Cardiac fibroblast (primary cell): Measurements from ENCODE around the gene RASGRP1.

Experiments used
- DNase-seq, 2 donors: peaks; one replicate each; pipeline versions ENCODE4 v3.0.0 to v3.0.0-alpha.2; 2010; ENCODE audit warnings: low read depth in 2 of 2
- H3K4me3 ChIP-seq, 2 donors: replicated peaks in 1 of 2; 1 replicate in 1 of 2; 2 replicates in 1 of 2; pipeline ENCODE4 v1.5.1; 2011; ENCODE audit warnings: low read depth in 2 of 2, low read length in 2 of 2, mild to moderate bottlenecking in 2 of 2, moderate library complexity in 1 of 2
- CTCF ChIP-seq: IDR thresholded peaks from one replicate; pipeline ENCODE4 v1.5.1; 2011; ENCODE audit warnings: low read depth, mild to moderate bottlenecking, low read length, inconsistent platforms

Gene RASGRP1

DNA sequence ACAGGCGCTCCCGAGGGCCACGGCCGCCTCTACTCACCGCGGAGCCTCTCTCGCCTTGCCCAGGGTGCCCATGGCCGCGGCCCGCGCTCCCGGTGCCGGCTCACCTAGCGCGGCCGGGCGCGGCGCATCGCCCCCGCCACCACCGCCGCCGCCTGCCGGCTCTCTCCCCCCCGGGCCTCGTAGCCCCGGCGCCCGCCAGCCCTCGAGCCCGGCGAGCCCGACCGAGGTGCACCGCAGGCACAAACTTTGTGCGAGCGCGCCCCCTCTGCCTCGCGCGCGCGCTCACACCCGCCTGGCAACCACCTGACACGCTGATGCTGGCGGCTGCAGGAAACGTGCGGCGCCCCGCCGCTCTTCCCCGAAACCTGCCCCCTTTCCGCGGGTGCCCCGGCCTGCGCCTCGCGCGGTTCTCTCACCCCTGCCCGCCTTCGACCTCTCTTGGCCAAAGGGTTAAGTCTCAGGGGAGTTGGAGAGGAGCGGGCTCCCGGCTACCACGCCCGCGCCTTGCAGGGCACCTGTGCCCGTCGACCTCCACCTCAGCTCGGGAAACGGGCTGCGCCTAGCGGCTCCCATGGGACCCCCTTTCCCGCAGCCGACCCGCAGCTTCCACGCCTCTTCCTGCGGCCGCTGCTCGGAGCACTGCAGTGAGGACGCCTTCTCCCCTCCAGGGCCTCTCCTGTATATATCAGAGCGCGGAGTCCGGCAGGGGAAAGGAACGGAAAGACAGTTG, at the start of gene RASGRP1:
Gene RASGRP1 (minus strand): TSS at position 258 of the 730 bp plus-strand sequence. CDS start 186 bp downstream, at position 72.
- peak; percentile 37 to 46 for DNase-seq
- TF ChIP-seq CTCF = no peak
- H3K4me3 ChIP-seq = peak within 1 kb of the TSS; percentile 41 to 49

DNA sequence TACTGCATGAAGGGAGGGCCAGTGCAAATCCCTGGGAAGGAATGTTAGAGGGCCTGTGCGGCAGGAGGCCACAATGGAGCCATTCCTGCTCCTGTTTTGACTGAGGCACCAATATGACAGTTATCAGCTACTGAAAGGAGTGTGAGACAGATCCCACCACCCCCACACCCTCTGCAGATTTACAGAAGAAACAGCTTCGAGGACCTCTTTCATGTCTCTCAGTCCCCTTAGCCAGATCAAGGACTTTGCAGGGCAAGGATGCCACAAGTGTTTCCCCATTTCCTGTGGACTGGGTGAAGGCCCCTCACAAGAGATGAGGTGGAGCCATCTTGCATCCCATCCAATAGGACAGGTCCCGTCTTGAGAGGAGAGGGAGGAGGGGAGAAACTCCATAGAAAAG, 48.5 kb upstream of the RASGRP1 start:
- no peak for TF ChIP-seq CTCF
- H3K4me3 ChIP-seq = no peak overlapping the region
- no peak for DNase-seq

DNA sequence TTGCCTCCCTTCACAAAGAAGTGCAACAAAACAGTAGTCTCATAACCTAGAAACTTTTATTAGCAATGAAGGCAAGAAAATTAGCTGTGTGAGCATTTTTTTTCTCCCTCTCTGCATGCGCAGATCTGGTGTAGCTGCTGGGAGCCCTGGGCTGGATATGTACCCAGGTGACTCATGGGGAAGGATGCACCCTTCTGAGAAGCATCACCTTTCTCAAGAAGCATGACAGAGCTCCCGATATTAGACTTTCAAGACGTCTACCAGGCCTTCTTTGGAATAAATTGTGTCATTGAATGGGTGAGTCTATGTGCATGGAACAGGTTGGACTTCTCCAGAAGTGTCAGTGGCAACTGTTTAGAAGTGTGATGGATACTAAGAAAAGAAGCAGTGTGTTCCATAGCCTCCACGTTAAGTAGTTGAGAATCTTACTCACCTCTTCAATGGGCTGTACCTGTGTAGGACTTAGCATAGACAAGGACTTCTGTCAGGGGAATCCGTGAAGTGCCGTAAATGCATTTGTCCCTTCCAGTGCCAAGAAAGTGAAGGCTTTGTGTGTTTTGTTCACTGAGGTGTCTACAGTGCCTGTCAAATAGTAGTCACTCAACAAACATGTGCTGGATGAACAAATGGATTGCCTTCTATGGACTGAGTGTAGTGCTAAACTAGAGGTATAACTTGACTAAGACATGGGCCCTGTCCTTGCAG, 47.7 kb upstream of the RASGRP1 start:
- no peak for DNase-seq
- no peak overlapping the region for H3K4me3 ChIP-seq
- TF ChIP-seq CTCF = no peak

GRCh38 chr15:38611228-38611627, 46.6 kb upstream of the RASGRP1 start:
- no peak for TF ChIP-seq CTCF
- DNase-seq = no peak
- H3K4me3 ChIP-seq = no peak overlapping the region

DNA sequence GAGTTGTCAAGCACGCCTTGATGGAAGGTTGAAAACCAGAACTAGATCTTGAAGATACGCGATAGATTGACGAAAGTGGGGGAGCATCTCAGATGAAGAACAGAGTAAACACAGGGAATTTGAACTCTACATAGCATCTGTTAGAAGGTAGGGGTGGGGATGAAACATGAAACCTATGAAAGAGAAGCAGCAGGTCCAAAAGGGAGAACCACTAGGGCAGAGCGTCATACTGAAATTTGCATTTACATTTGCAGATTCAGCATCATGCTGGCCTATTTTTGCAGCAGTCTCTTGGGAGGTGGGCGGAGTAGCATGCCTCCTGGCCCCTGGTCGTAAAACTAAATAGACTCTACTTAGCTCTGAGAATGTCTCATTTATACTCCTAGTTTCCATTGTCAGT, 46.1 kb upstream of the RASGRP1 start:
- TF ChIP-seq CTCF = no peak
- no peak for DNase-seq
- no peak overlapping the region for H3K4me3 ChIP-seq

DNA sequence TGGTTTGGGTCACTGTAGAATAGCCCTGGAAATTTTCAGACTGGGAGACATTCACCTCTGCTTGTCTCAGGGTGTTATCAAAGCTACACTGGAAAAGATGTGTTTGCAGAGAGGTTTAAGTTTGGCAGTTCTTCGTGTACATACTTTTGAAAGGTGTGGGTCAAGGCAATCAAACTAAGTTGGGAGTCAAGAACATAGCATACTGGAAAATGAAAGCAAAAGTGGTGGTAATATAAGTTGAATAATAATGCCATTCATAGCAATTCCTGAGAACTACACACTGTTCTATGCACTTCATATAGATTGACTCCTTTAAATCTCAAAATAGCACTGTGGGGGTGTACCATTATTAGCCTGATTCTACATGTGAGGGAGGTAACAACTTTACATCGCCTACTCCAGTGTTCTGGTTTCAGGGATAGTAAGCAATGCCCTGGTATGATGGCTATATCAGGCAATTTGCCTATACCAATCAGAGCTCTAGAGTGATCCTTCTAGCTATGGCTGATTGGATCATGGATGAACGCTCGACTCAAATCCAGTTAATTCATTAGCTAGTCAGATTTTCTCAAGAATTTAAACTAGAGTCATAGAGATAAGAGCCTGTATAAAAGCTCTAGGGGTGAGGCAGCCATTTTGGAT, 44.6 kb upstream of the RASGRP1 start:
- H3K4me3 ChIP-seq = no peak overlapping the region
- no peak for DNase-seq
- no peak for TF ChIP-seq CTCF
